Glutamatergic neuron (in vitro differentiated cells): ENCODE data around the gene TRDN. TPM values are rescaled to one million over a fixed set of nuclear protein-coding genes. Genes with fewer than 3 reads are reported as not detected.

Experiments used
- DNase-seq: peaks from one replicate; pipeline ENCODE4 v3.0.0; 2022
- H3K27ac Mint-ChIP-seq: one replicate; pipeline ENCODE4 v1.8.0; 2020; ENCODE audit warnings: mild to moderate bottlenecking, mixed read lengths, inconsistent platforms; ENCODE audit not compliant: unreplicated experiment
- H3K27me3 Mint-ChIP-seq: one replicate; pipeline ENCODE4 v1.8.0; 2020; ENCODE audit warnings: mild to moderate bottlenecking, moderate library complexity, mixed read lengths, inconsistent platforms; ENCODE audit not compliant: unreplicated experiment
- H3K36me3 Mint-ChIP-seq: one replicate; pipeline ENCODE4 v1.8.0; 2020; ENCODE audit warnings: mild to moderate bottlenecking, mixed read lengths, inconsistent platforms; ENCODE audit not compliant: unreplicated experiment
- H3K4me1 Mint-ChIP-seq: one replicate; pipeline ENCODE4 v1.8.0; 2020; ENCODE audit warnings: mild to moderate bottlenecking, low read depth, mixed read lengths, inconsistent platforms; ENCODE audit not compliant: unreplicated experiment
- H3K4me3 Mint-ChIP-seq: one replicate; pipeline ENCODE4 v1.8.0; 2020; ENCODE audit warnings: mild to moderate bottlenecking, mixed read lengths, inconsistent platforms; ENCODE audit not compliant: unreplicated experiment
- H3K9me3 Mint-ChIP-seq: one replicate; pipeline ENCODE4 v1.8.0; 2020; ENCODE audit warnings: mild to moderate bottlenecking, moderate library complexity, mixed read lengths, inconsistent platforms; ENCODE audit not compliant: unreplicated experiment
- CTCF ChIP-seq: fragments of 200-600 bp; sonication (generic); IDR thresholded peaks from one replicate; pipeline ENCODE4 v1.5.0; 2021; ENCODE audit not compliant: partially characterized antibody, unreplicated experiment
- total RNA-seq: library from RNA; stranded (reverse); fragmentation: NEBNext Ultra II Directional; extraction: Animal tissue kit (Norgen Biotek cat#: 25700); gene quantifications from one replicate; pipeline ENCODE4 v1.2.1, GENCODE V29; 2021; ENCODE audit not compliant: unreplicated experiment

Gene TRDN
- total RNA-seq, 1 donor from 2014 or later: not detected

- H3K9me3 Mint-ChIP-seq: no peaks in the 10 kb centered on the region
- H3K4me1 Mint-ChIP-seq: no peaks in the 10 kb centered on the region
- H3K36me3 Mint-ChIP-seq: no peaks in the 10 kb centered on the region
- H3K4me3 Mint-ChIP-seq: no peak overlapping the region
- DNase-seq: no peak
- no peaks in the 10 kb centered on the region for H3K27me3 Mint-ChIP-seq
- TF ChIP-seq CTCF: no peak
- no peak overlapping the region for H3K27ac Mint-ChIP-seq
These were observed 42.0 kb downstream of the TRDN start for GRCh38 chr6:123594776-123595175.

- Mint-ChIP-seq H3K9me3 (no peaks in the 10 kb centered on the region), H3K4me3 (no peak overlapping the region), H3K27ac (no peak overlapping the region), H3K36me3 (no peaks in the 10 kb centered on the region), H3K27me3 (no peaks in the 10 kb centered on the region), H3K4me1 (no peaks in the 10 kb centered on the region)
- no peak for TF ChIP-seq CTCF
- no peak for DNase-seq
These were observed 44.3 kb downstream of the TRDN start for GRCh38 chr6:123592426-123592825.

- H3K27ac Mint-ChIP-seq: no peak overlapping the region
- no peak overlapping the region for H3K4me3 Mint-ChIP-seq
- no peak for TF ChIP-seq CTCF
- peaks cover 2% of the 10 kb centered on the region for H3K9me3 Mint-ChIP-seq
- no peaks in the 10 kb centered on the region for H3K36me3 Mint-ChIP-seq
- H3K27me3 Mint-ChIP-seq: peaks cover 2% of the 10 kb centered on the region
- H3K4me1 Mint-ChIP-seq: no peaks in the 10 kb centered on the region
- no peak for DNase-seq
These were observed 46.8 kb downstream of the TRDN start for GRCh38 chr6:123589973-123590372.

GRCh38 chr6:123589317-123589716, 47.4 kb downstream of the TRDN start:
- Mint-ChIP-seq H3K27ac (no peak overlapping the region), H3K4me3 (no peak overlapping the region), H3K9me3 (peaks cover 2% of the 10 kb centered on the region), H3K36me3 (no peaks in the 10 kb centered on the region), H3K4me1 (no peaks in the 10 kb centered on the region), H3K27me3 (peaks cover 2% of the 10 kb centered on the region)
- TF ChIP-seq CTCF: no peak
- DNase-seq: no peak

- H3K4me3 Mint-ChIP-seq: no peak overlapping the region
- H3K9me3 Mint-ChIP-seq: peaks cover 2% of the 10 kb centered on the region
- H3K27me3 Mint-ChIP-seq: peaks cover 2% of the 10 kb centered on the region
- no peak for TF ChIP-seq CTCF
- H3K27ac Mint-ChIP-seq: no peak overlapping the region
- H3K4me1 Mint-ChIP-seq: no peaks in the 10 kb centered on the region
- no peak for DNase-seq
- no peaks in the 10 kb centered on the region for H3K36me3 Mint-ChIP-seq
These were observed 48.2 kb downstream of the TRDN start for GRCh38 chr6:123588546-123588895.
